Measurements from ENCODE around the gene COPZ2.

GRCh38 chr17:48012654-48013053 is 24.9 kb downstream of the COPZ2 start:
- TF ChIP-seq ZNF510 (tag by site-specific recombination; IDR thresholded peaks at IDR 0.05; ENCODE audit: insufficient replicate concordance), result no peak
- no peak for TF ChIP-seq ZNF433 (tag by site-specific recombination; IDR thresholded peaks at IDR 0.05; ENCODE audit: low read depth)
- TF ChIP-seq ZSCAN5A (tag by site-specific recombination; IDR thresholded peaks at IDR 0.05), result no peak
- TF ChIP-seq ZBTB26 (tag by site-specific recombination; optimal IDR thresholded peaks at IDR 0.05), result no peak
- no peak for TF ChIP-seq CTCF (tag by site-specific recombination; IDR thresholded peaks at IDR 0.05)
- no peak for TF ChIP-seq ZNF138 (tag by site-specific recombination; IDR thresholded peaks at IDR 0.05; ENCODE audit: borderline replicate concordance)
- no peak for TF ChIP-seq ZNF140 (tag by site-specific recombination; IDR thresholded peaks at IDR 0.05)
- no peak for TF ChIP-seq HIC1 (tag by site-specific recombination; IDR thresholded peaks at IDR 0.05)
